BE2C (cell line): Measurements from ENCODE around the gene LRP6.

Experiments
- DNase-seq: peaks from one replicate; pipeline ENCODE4 v3.0.0-alpha.2; 2020
- H3K27me3 ChIP-seq: fragments of 250-450 bp; sonication (Bioruptor Pico); 2 replicates; pipeline ENCODE4 v1.5.1; 2020; ENCODE audit warnings: mild to moderate bottlenecking
- H3K36me3 ChIP-seq: fragments of 250-450 bp; sonication (Bioruptor Pico); 2 replicates; pipeline ENCODE4 v1.5.1; 2020; ENCODE audit warnings: mild to moderate bottlenecking
- H3K4me1 ChIP-seq: fragments of 250-450 bp; sonication (Bioruptor Pico); 2 replicates; pipeline ENCODE4 v1.5.1; 2020
- H3K4me3 ChIP-seq: 2 replicates; pipeline ENCODE4 v1.5.1; 2011; ENCODE audit warnings: low read depth, low read length
- H3K9me3 ChIP-seq: fragments of 250-450 bp; sonication (Bioruptor Pico); 2 replicates; pipeline ENCODE4 v1.5.1; 2020
- CTCF ChIP-seq: IDR thresholded peaks from 2 replicates; pipeline ENCODE4 v1.5.1; 2012; ENCODE audit warnings: mild to moderate bottlenecking, low read depth, low read length

The LRP6 gene

GRCh38 chr12:12207746-12208145 lies 59.1 kb downstream of the LRP6 start:
- H3K36me3 ChIP-seq, result no peaks in the 10 kb centered on the region; the same call in 1 of the 2 replicates
- TF ChIP-seq CTCF, result no peak
- H3K4me3 ChIP-seq, result no peak overlapping the region
- H3K27me3 ChIP-seq, result no peaks in the 10 kb centered on the region
- no peaks in the 10 kb centered on the region for H3K9me3 ChIP-seq
- DNase-seq, result no peak
- peaks cover 7% of the 10 kb centered on the region for H3K4me1 ChIP-seq

- peaks cover 5% of the 10 kb centered on the region for H3K36me3 ChIP-seq
- no peak overlapping the region for H3K4me3 ChIP-seq
- H3K27me3 ChIP-seq, result no peaks in the 10 kb centered on the region
- peaks cover 7% of the 10 kb centered on the region for H3K4me1 ChIP-seq
- TF ChIP-seq CTCF, result no peak
- no peak for DNase-seq
- H3K9me3 ChIP-seq, result no peaks in the 10 kb centered on the region
Measured at GRCh38 chr12:12206776-12207388, 60.0 kb downstream of the LRP6 start.

- DNase-seq, result no peak
- no peaks in the 10 kb centered on the region for H3K27me3 ChIP-seq
- H3K4me3 ChIP-seq, result no peak overlapping the region
- peaks cover 16% of the 10 kb centered on the region for H3K36me3 ChIP-seq
- peaks cover 7% of the 10 kb centered on the region for H3K4me1 ChIP-seq
- H3K9me3 ChIP-seq, result no peaks in the 10 kb centered on the region
- no peak; the same call in 1 of the 2 replicates for TF ChIP-seq CTCF
Measured at GRCh38 chr12:12202747-12203146, 64.1 kb downstream of the LRP6 start.

GRCh38 chr12:12202105-12202504 lies 64.7 kb downstream of the LRP6 start:
- H3K9me3 ChIP-seq, result no peaks in the 10 kb centered on the region
- DNase-seq, result no peak
- no peaks in the 10 kb centered on the region for H3K27me3 ChIP-seq
- no peak for TF ChIP-seq CTCF
- peaks cover 7% of the 10 kb centered on the region for H3K4me1 ChIP-seq
- no peak overlapping the region for H3K4me3 ChIP-seq
- peaks cover 22% of the 10 kb centered on the region for H3K36me3 ChIP-seq

- TF ChIP-seq CTCF, result no peak
- Histone ChIP-seq H3K9me3 (no peaks in the 10 kb centered on the region), H3K36me3 (peaks cover 22% of the 10 kb centered on the region)
Measured at GRCh38 chr12:12201274-12201758, 65.5 kb downstream of the LRP6 start.

GRCh38 chr12:12200363-12200762 lies 66.5 kb downstream of the LRP6 start:
- peaks cover 22% of the 10 kb centered on the region for H3K36me3 ChIP-seq
- TF ChIP-seq CTCF, result no peak
- H3K27me3 ChIP-seq, result no peaks in the 10 kb centered on the region
- peaks cover 7% of the 10 kb centered on the region for H3K4me1 ChIP-seq
- DNase-seq, result no peak
- H3K9me3 ChIP-seq, result no peaks in the 10 kb centered on the region
- no peak overlapping the region for H3K4me3 ChIP-seq

More at GRCh38 chr12:12201274-12201758, 65.5 kb downstream of the LRP6 start:
- H3K4me1 ChIP-seq, result peaks cover 7% of the 10 kb centered on the region
- DNase-seq, result no peak
- no peaks in the 10 kb centered on the region for H3K27me3 ChIP-seq
- no peak overlapping the region for H3K4me3 ChIP-seq
